ENCODE results near the gene UVRAG. TPM values are rescaled to one million over a fixed set of nuclear protein-coding genes. Genes with fewer than 3 reads are reported as not detected.

UVRAG gene
- total and polyA plus RNA-seq, 2 of the 13 experiments (the other 11 are each of a cell fraction or from before 2014, with no cell fraction given): 9.7 to 17.3 TPM

DNA sequence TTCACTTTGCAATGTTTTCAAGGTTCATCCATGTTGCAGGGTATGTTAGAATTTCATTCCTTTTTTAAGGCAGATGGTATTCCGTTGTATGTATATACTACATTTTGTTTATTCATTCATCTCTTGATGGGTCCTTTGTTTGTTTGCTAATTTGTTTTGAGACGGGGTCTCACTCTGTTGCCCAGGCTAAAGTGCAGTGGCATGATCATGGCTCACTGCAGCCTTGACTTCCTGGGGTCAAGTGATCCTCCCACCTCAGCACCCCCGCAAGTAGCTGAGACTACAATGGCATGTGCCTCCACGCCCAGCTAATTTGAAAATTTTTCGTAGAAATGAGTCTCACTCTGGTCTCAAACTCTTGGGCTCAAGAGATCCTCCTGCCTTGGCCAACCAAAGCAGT lies 6.2 kb downstream of the UVRAG start:
- ATAC-seq (no peak), DNase-seq (ENCODE audit: low spot score) (no peak), FAIRE-seq (no peak)
- H2AFZ ChIP-seq (ENCODE audit: low read length): no peak overlapping the region
- peaks cover 75% of the 10 kb centered on the region for H3K4me1 ChIP-seq (ENCODE audit: insufficient read depth, low read length)
- H3K27ac ChIP-seq (ENCODE audit: extremely low read length, insufficient read depth, low read length): no peak overlapping the region
- intact Hi-C loops (cut with micrococcal nuclease; ENCODE audit: unreplicated experiment): no loop called here
- no peaks in the 10 kb centered on the region for H3K9me3 ChIP-seq (ENCODE audit: low read length)
- H3K36me3 ChIP-seq (replicated peaks in 1 of 2; ENCODE audit: control insufficient read depth in 1 of 2, insufficient read depth in 2 of 2, low read length in 2 of 2): no peaks in the 10 kb centered on the region
- ChIA-PET POLR2A (no interaction called here), CTCF (ENCODE audit: low intra/inter-chr PET ratio, low total read pairs) (no interaction called here)
- H3K27me3 ChIP-seq (ENCODE audit: control insufficient read depth in 1 of 2, insufficient read depth in 2 of 2, low read length in 2 of 2): no peaks in the 10 kb centered on the region
- no peaks in the 10 kb centered on the region for H4K20me1 ChIP-seq (ENCODE audit: insufficient read depth, low read length)
- BruUV-seq (replicated peaks): no TSS peak
- WGBS (ENCODE audit: low lambda C conversion rate): 97% methylated on average over 5 of the region's 5 CpGs
- no peak overlapping the region for H3K9ac ChIP-seq (ENCODE audit: insufficient read depth, low read depth, low read length)
- in situ Hi-C loops (cut with HindIII; ENCODE audit: extremely low pct_ligation_motif_present, low pct_unique_long_range_greater_than_20kb): no loop called here
- TF ChIP-seq ZNF468 (CRISPR knock-in tag; IDR thresholded peaks at IDR 0.05): no peak
- peak; percentile 82 for TF ChIP-seq ZNF121 (CRISPR knock-in tag; IDR thresholded peaks at IDR 0.05)
- no peak overlapping the region for H3K4me2 ChIP-seq (ENCODE audit: low read depth, low read length)
- no peak overlapping the region for H3K4me3 ChIP-seq (replicated peaks in 1 of 3; ENCODE audit: insufficient read depth in 1 of 3, low read depth in 2 of 3, low read length in 3 of 3)
- H3K79me2 ChIP-seq (ENCODE audit: insufficient read depth, low read length): peaks cover 62% of the 10 kb centered on the region

DNA sequence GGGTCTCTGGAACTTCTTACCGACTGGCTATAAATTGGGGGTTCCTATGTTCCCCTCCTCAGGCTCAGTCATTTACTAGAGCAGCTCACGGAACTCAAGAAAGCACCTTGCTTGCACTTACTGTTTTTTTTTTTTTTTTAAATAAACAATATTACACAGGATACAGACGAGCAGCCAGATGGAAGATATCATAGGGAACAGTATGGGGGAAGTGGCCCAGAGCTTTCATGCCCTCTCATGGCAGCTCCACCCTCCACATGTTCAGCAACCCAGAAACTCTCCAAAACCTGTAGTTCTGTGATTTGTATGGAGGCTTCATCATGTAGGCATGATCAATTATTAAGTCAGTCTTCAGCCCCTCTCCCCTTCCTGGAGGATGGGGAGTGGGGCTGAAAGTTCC lies 7.5 kb downstream of the UVRAG start:
- no TSS peak for BruUV-seq (replicated peaks)
- Histone ChIP-seq H3K4me1 (ENCODE audit: insufficient read depth, low read length) (peaks cover 69% of the 10 kb centered on the region), H3K9ac (ENCODE audit: insufficient read depth, low read depth, low read length) (no peak overlapping the region), H3K36me3 (replicated peaks in 1 of 2; ENCODE audit: control insufficient read depth in 1 of 2, insufficient read depth in 2 of 2, low read length in 2 of 2) (no peaks in the 10 kb centered on the region; a peak in 1 of 5 replicates), H3K4me3 (replicated peaks in 1 of 3; ENCODE audit: insufficient read depth in 1 of 3, low read depth in 2 of 3, low read length in 3 of 3) (no peak overlapping the region), H2AFZ (ENCODE audit: low read length) (no peak overlapping the region), H4K20me1 (ENCODE audit: insufficient read depth, low read length) (no peaks in the 10 kb centered on the region), H3K27me3 (ENCODE audit: control insufficient read depth in 1 of 2, insufficient read depth in 2 of 2, low read length in 2 of 2) (no peaks in the 10 kb centered on the region), H3K9me3 (ENCODE audit: low read length) (no peaks in the 10 kb centered on the region), H3K4me2 (ENCODE audit: low read depth, low read length) (peak overlapping the region; percentile 18; the same call in 1 of the 2 replicates), H3K79me2 (ENCODE audit: insufficient read depth, low read length) (peaks cover 53% of the 10 kb centered on the region), H3K27ac (ENCODE audit: extremely low read length, insufficient read depth, low read length) (peak overlapping the region; percentile 32)
- WGBS (ENCODE audit: low lambda C conversion rate): 87% methylated on average over 3 of the region's 3 CpGs
- ATAC-seq: peak; percentile 42; the same call in 2 of the 3 replicates
- no peak for FAIRE-seq
- DNase-seq (ENCODE audit: low spot score): no peak
- intact Hi-C loops (cut with micrococcal nuclease; ENCODE audit: unreplicated experiment) (no loop called here), in situ Hi-C loops (cut with HindIII; ENCODE audit: extremely low pct_ligation_motif_present, low pct_unique_long_range_greater_than_20kb) (no loop called here)
- CTCF ChIA-PET (ENCODE audit: low intra/inter-chr PET ratio, low total read pairs): no interaction called here
- POLR2A ChIA-PET: interaction anchor here (0.8 to 1.4 kb wide), 4 partner anchors 8 to 103 kb away, joined by 3 to 5 read pairs (median 4); no protein-coding TSS in a partner anchor
- TF ChIP-seq ZNF883 (CRISPR knock-in tag; IDR thresholded peaks at IDR 0.05; ENCODE audit: not compliant biosample characterization) (no peak), RFX5 (IDR thresholded peaks at IDR 0.05; ENCODE audit: low read depth, low read length) (no peak)

Measured in HepG2 (cell line).